ENCODE measurements around the gene ZC3H12D. TPM values are rescaled to one million over a fixed set of nuclear protein-coding genes. Genes with fewer than 3 reads are reported as not detected.

Gene ZC3H12D
- total and polyA plus RNA-seq, 4 donors: 0.72 to 1.2 (median 0.89) TPM

DNA sequence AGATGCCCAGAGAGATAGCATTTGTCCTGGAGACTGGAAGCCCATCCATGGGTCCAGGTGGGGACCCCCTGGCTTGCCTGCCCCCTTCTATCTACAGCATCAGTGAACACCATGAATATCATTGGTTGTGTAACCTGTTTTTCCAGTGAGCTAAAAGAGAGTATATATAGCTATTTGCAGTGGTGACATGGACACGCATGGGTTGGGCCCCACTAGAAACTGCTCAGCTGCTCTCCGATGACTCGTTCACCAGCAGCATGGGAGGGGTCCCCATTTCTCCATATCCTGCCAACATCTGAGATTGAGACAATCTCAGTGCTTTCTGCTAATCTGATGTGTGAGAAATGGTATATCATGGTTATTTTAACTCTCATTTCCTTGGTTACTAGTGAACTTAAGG is 4.0 kb upstream of the ZC3H12D start:
- no peak for DNase-seq (ENCODE audit: low read depth in 4 of 6, low spot score in 6 of 6)
- H3K36me3 ChIP-seq (ENCODE audit: control insufficient read depth, insufficient read depth, low read length): no peaks in the 10 kb centered on the region
- no CpG with 5 or more reads among the region's 3 CpGs for WGBS (ENCODE audit: insufficient coverage)
- H3K27ac ChIP-seq (ENCODE audit: low read depth, low read length): no peak overlapping the region
- H3K4me1 ChIP-seq (ENCODE audit: control insufficient read depth, insufficient read depth, low read length): peaks cover 4% of the 10 kb centered on the region
- H3K4me3 ChIP-seq (ENCODE audit: low read depth, low read length): no peak overlapping the region
- no peaks in the 10 kb centered on the region for H3K9me3 ChIP-seq (ENCODE audit: control insufficient read depth, insufficient read depth, low read length)
- no peaks in the 10 kb centered on the region for H3K27me3 ChIP-seq (ENCODE audit: control insufficient read depth, insufficient read depth, low read length)

DNA sequence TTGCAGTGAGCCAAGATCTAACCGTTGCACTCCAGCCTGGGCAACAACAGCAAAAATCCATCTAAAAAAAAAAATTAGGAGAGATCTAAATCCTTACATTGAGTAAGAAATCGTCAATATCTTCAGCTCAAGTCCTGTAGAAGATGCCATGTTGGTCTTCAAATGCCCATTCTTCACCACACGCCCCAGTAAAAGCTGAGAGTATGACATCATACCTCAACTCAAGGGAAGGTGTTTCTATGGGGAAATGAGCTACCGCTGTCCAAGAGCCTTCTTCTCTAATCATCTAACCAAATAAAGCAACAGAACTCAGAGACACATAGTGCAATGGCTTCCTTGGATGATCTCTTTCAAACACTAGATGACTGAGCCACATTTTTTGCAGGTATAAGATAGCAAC is 2.5 kb upstream of the ZC3H12D start:
- H3K27ac ChIP-seq (ENCODE audit: low read depth, low read length): no peak overlapping the region
- peaks cover 10% of the 10 kb centered on the region for H3K4me1 ChIP-seq (ENCODE audit: control insufficient read depth, insufficient read depth, low read length)
- no peaks in the 10 kb centered on the region for H3K27me3 ChIP-seq (ENCODE audit: control insufficient read depth, insufficient read depth, low read length)
- no peaks in the 10 kb centered on the region for H3K9me3 ChIP-seq (ENCODE audit: control insufficient read depth, insufficient read depth, low read length)
- WGBS (ENCODE audit: insufficient coverage): no CpG with 5 or more reads among the region's 4 CpGs
- no peak for DNase-seq (ENCODE audit: low read depth in 4 of 6, low spot score in 6 of 6)
- no peaks in the 10 kb centered on the region for H3K36me3 ChIP-seq (ENCODE audit: control insufficient read depth, insufficient read depth, low read length)
- no peak overlapping the region for H3K4me3 ChIP-seq (ENCODE audit: low read depth, low read length)

DNA sequence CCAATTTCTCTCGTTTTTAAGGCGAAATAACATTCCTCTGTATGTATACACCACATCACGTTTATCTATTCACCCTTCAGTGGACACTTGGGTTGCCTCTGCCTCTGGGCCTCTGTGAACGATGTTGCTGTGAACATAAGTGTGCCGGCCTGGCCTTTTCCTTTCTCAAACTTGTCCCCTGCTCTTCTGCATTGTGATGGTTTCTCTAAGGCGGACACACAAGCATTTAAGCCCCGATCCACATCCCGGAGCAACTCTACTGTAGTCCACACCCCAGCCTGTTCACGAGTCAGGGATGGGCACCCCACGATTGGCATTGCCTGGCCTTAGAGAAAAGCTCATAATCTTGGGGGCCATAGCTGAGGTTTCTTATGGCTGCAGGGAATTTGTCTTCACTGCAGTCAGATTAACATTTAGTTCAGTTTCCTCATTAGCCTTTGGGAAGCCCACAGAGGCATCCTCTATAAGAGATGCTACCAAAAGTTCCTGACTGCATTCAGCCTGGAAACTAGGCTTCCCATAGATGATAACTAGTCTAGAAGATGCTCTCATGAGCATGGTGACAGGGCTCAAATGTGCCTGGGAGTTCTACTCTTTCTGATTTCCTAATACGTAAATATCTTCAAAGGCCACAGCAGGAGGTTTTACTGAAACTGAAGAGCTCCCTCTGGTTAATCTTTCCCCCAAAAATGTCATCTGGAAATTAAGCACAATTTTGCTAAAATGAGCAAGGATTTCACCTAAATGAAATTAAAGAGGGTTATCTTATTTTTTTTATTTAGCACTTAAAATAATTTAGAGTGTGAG is 762 bp downstream of the ZC3H12D start:
- WGBS (ENCODE audit: insufficient coverage): 92% methylated on average over 10 of the region's 11 CpGs
- H3K4me3 ChIP-seq (ENCODE audit: low read depth, low read length): no peak overlapping the region
- no peak for DNase-seq (ENCODE audit: low read depth in 4 of 6, low spot score in 6 of 6)
- H3K9me3 ChIP-seq (ENCODE audit: control insufficient read depth, insufficient read depth, low read length): no peaks in the 10 kb centered on the region
- no peaks in the 10 kb centered on the region for H3K36me3 ChIP-seq (ENCODE audit: control insufficient read depth, insufficient read depth, low read length)
- peaks cover 21% of the 10 kb centered on the region for H3K4me1 ChIP-seq (ENCODE audit: control insufficient read depth, insufficient read depth, low read length)
- H3K27ac ChIP-seq (ENCODE audit: low read depth, low read length): no peak overlapping the region
- H3K27me3 ChIP-seq (ENCODE audit: control insufficient read depth, insufficient read depth, low read length): no peaks in the 10 kb centered on the region

DNA sequence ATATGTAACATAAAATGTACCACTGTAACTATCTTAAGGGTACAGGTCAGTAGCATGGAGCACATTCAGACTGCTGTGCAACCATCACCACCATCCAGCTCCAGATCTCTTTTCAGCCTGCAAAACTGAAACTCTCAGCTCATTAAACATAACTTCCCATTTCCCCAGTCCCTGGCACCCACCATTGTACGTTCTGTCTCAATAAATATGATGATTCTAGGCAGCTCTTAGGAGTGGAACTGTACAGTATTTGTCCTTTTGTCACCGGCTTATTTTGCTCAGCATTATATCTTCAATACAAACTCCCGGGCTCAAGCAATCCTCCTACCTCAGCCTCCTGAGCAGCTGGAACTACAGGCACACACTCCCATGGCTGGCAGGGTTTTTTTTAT is 1.5 kb downstream of the ZC3H12D start:
- no CpG with 5 or more reads among the region's 3 CpGs for WGBS (ENCODE audit: insufficient coverage)
- Histone ChIP-seq H3K27ac (ENCODE audit: low read depth, low read length) (no peak overlapping the region), H3K9me3 (ENCODE audit: control insufficient read depth, insufficient read depth, low read length) (no peaks in the 10 kb centered on the region), H3K27me3 (ENCODE audit: control insufficient read depth, insufficient read depth, low read length) (no peaks in the 10 kb centered on the region), H3K36me3 (ENCODE audit: control insufficient read depth, insufficient read depth, low read length) (no peaks in the 10 kb centered on the region), H3K4me3 (ENCODE audit: low read depth, low read length) (no peak overlapping the region), H3K4me1 (ENCODE audit: control insufficient read depth, insufficient read depth, low read length) (peaks cover 21% of the 10 kb centered on the region)
- DNase-seq (ENCODE audit: low read depth in 4 of 6, low spot score in 6 of 6): no peak

DNA sequence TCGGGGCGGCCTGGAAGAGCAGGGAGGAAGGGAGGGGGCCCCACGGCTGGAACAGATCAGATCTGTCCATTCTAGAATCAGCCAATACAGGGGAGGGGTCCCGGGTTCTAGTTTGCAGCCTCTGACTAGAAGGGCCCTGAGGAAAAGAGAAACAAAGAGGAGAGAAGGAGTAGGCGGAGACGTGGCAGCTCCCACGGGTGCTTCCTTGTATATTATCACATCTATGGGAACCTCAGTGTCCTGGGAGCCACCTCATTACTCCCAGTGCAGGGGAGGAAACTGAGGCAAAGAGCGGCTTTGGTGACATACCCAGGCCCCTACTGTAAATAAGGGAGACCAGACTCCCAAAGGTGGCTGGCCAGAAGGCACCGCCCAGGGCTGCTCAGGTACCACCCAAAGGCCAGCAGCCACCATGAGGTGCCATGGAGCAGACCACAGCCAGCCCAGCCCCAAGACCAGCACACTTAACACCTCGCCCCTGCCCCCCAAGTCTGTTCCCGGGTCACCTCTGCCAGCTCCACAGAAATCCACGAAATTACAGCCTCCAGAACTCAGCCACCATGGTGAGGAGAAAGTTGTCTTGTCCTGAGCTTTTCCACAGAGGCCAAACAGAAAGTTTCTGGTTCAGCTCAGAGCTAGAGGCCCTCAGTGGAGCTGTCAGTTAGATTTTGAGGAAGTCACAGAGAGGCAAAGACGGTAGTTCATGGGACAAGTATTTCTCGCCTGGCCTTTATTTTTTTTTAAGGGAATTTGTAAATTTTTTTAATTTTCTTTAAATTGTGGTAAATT is 2.1 kb downstream of the ZC3H12D start:
- DNase-seq (ENCODE audit: low read depth in 4 of 6, low spot score in 6 of 6): no peak
- no peaks in the 10 kb centered on the region for H3K27me3 ChIP-seq (ENCODE audit: control insufficient read depth, insufficient read depth, low read length)
- no peak overlapping the region for H3K4me3 ChIP-seq (ENCODE audit: low read depth, low read length)
- no peaks in the 10 kb centered on the region for H3K9me3 ChIP-seq (ENCODE audit: control insufficient read depth, insufficient read depth, low read length)
- peaks cover 21% of the 10 kb centered on the region for H3K4me1 ChIP-seq (ENCODE audit: control insufficient read depth, insufficient read depth, low read length)
- WGBS (ENCODE audit: insufficient coverage): 68% methylated on average over 8 of the region's 14 CpGs
- H3K27ac ChIP-seq (ENCODE audit: low read depth, low read length): peak overlapping the region; percentile 53
- no peaks in the 10 kb centered on the region for H3K36me3 ChIP-seq (ENCODE audit: control insufficient read depth, insufficient read depth, low read length)

DNA sequence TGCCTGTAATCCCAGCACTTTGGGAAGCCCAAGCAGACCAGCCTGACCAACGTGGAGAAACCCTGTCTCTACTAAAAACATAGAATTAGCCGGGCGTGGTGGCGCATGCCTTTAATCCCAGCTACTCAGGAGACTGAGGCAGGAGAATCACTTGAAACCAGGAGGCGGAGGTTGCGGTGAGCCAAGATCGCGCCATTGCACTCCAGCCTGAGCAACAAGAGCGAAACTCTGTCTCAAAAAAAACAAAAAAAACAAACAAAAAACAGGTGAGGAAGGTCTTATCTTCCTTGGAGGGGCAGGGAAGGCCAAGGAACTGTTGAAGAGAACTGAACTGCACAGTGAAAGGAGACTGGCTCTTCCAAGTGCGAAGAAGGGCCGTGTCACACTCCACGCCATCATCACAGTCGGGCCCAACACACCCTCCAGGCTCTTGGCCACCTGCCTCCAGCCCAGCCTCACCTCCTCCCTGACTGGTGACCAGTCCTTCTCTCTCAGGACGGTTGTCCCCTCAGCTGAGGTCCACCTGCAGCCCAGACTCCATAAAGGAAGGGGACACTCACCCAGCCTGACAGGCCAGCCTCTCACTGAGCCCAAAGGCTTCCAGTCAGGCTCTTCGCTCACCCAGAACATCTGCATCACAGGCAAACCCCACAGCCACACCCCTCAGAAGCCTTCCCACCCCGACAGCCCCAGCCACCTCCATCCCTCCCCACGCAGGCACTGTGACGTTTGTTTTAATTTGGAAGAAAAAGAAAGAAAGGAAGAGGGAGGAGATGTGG is 4.1 kb downstream of the ZC3H12D start:
- H3K9me3 ChIP-seq (ENCODE audit: control insufficient read depth, insufficient read depth, low read length): no peaks in the 10 kb centered on the region
- no peak for DNase-seq (ENCODE audit: low read depth in 4 of 6, low spot score in 6 of 6)
- no peaks in the 10 kb centered on the region for H3K27me3 ChIP-seq (ENCODE audit: control insufficient read depth, insufficient read depth, low read length)
- WGBS (ENCODE audit: insufficient coverage): 95% methylated on average over 11 of the region's 18 CpGs
- no peak overlapping the region for H3K27ac ChIP-seq (ENCODE audit: low read depth, low read length)
- no peak overlapping the region for H3K4me3 ChIP-seq (ENCODE audit: low read depth, low read length)
- no peaks in the 10 kb centered on the region for H3K36me3 ChIP-seq (ENCODE audit: control insufficient read depth, insufficient read depth, low read length)
- H3K4me1 ChIP-seq (ENCODE audit: control insufficient read depth, insufficient read depth, low read length): peaks cover 21% of the 10 kb centered on the region

DNA sequence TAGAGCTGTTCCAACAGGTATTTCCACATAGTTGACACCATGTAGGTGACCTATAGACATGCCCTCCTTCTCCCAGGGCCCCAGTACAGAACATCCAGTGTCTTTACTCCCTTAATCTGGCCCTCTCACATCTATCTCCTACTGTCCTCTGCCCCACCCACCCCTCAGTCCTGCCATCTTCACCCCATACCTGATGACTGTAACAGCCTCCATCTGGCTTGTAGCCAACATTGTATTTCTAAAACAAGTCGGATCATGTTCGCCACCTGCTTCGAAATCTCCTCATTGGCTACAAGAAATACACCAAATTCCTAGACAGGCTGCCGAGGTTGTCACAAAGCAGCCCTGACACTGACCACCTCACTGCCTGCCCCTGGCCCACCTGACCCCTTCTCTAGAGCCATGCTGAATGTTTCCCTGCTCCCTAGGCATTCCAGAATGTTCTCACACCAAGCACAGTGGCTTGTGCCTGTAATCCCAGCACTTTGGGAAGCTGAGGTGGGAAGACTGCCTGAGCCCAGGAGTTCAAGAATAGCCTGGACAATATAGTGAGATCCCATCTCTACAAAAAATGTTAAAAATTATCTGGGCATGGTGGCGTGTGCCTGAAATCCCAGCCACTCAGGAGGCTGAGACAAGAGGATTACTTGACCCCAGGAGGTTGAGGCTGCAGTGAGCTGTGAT is 6.0 kb downstream of the ZC3H12D start:
- Histone ChIP-seq H3K27me3 (ENCODE audit: control insufficient read depth, insufficient read depth, low read length) (no peaks in the 10 kb centered on the region), H3K36me3 (ENCODE audit: control insufficient read depth, insufficient read depth, low read length) (peaks cover 3% of the 10 kb centered on the region), H3K27ac (ENCODE audit: low read depth, low read length) (no peak overlapping the region), H3K4me1 (ENCODE audit: control insufficient read depth, insufficient read depth, low read length) (peaks cover 16% of the 10 kb centered on the region), H3K9me3 (ENCODE audit: control insufficient read depth, insufficient read depth, low read length) (no peaks in the 10 kb centered on the region), H3K4me3 (ENCODE audit: low read depth, low read length) (no peak overlapping the region)
- WGBS (ENCODE audit: insufficient coverage): 91% methylated on average over 4 of the region's 5 CpGs
- no peak for DNase-seq (ENCODE audit: low read depth in 4 of 6, low spot score in 6 of 6)

DNA sequence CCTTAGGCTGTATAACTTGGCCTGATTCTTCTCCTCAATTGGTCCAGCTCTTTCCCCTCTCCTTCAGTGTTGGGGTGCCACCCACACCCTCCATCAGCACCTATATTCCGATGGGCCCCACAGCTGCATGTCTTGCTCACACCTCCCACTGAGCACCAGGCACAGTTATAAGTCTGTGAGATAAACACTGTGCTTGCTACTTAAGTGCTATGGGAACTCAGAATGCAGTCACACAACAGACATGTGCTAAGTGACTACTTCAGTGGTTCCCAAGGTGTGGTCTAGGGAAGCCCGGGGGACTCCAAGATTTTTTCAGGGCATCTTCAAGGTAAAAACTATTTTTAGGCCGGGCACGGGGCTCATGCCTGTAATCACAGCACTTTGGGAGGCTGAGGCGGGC is 7.3 kb downstream of the ZC3H12D start:
- Histone ChIP-seq H3K4me1 (ENCODE audit: control insufficient read depth, insufficient read depth, low read length) (peaks cover 20% of the 10 kb centered on the region), H3K4me3 (ENCODE audit: low read depth, low read length) (no peak overlapping the region), H3K27ac (ENCODE audit: low read depth, low read length) (no peak overlapping the region), H3K27me3 (ENCODE audit: control insufficient read depth, insufficient read depth, low read length) (no peaks in the 10 kb centered on the region), H3K36me3 (ENCODE audit: control insufficient read depth, insufficient read depth, low read length) (peaks cover 3% of the 10 kb centered on the region), H3K9me3 (ENCODE audit: control insufficient read depth, insufficient read depth, low read length) (no peaks in the 10 kb centered on the region)
- DNase-seq (ENCODE audit: low read depth in 4 of 6, low spot score in 6 of 6): no peak
- 100% methylated on average over 1 of the region's 5 CpGs for WGBS (ENCODE audit: insufficient coverage)

DNA sequence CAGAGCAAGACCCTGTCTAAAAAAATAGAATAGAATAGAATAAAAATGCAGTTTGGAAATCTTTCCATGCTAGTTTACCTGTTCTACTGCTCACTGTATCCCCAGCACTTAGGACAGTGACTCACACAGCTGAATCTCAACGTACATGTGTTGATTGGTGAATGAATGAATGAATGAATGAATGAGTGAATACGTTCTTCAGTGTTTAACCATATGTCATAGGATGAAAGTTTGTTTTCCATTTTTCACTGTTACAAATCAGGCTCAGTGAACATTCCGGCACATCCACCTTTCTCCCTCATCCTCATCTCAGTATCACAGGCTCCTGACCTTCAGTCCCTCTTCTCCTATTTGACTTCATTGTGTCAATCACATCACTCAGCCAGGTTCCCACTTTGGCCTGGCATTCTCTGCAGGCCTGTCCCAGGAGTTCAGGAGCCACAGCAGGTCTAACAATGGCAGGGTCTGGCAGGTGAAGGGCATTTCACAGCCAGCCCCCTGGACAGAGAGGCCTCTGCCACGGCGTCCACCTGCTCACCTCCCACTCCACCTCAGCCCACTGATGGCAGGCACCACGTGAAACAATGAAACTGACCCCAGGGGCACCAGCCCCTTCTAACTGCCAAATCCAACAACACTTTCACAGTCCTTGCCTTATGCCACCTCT is 7.9 kb downstream of the ZC3H12D start:
- no peak overlapping the region for H3K4me3 ChIP-seq (ENCODE audit: low read depth, low read length)
- WGBS (ENCODE audit: insufficient coverage): 84% methylated on average over 4 of the region's 6 CpGs
- DNase-seq (ENCODE audit: low read depth in 4 of 6, low spot score in 6 of 6): no peak
- H3K9me3 ChIP-seq (ENCODE audit: control insufficient read depth, insufficient read depth, low read length): no peaks in the 10 kb centered on the region
- H3K27ac ChIP-seq (ENCODE audit: low read depth, low read length): no peak overlapping the region
- H3K4me1 ChIP-seq (ENCODE audit: control insufficient read depth, insufficient read depth, low read length): peaks cover 14% of the 10 kb centered on the region
- H3K36me3 ChIP-seq (ENCODE audit: control insufficient read depth, insufficient read depth, low read length): peaks cover 3% of the 10 kb centered on the region
- H3K27me3 ChIP-seq (ENCODE audit: control insufficient read depth, insufficient read depth, low read length): no peaks in the 10 kb centered on the region

Data from spinal cord (tissue), 10 donors.